NT2/D1 (cell line): Measurements from ENCODE around the gene AIMP1.

Source experiments
- SUZ12 ChIP-seq: IDR thresholded peaks from 2 replicates; pipeline ENCODE4 v1.6.1; 2011; ENCODE audit not compliant: insufficient read length, insufficient read depth; ENCODE audit errors: extremely low read depth
- YY1 ChIP-seq: IDR thresholded peaks from 2 replicates; pipeline ENCODE4 v1.6.1; 2011; ENCODE audit not compliant: insufficient read length, insufficient read depth
- ZNF274 ChIP-seq: IDR thresholded peaks from 2 replicates; pipeline ENCODE4 v1.6.1; 2011; ENCODE audit warnings: mild to moderate bottlenecking, low read depth, low read length

DNA sequence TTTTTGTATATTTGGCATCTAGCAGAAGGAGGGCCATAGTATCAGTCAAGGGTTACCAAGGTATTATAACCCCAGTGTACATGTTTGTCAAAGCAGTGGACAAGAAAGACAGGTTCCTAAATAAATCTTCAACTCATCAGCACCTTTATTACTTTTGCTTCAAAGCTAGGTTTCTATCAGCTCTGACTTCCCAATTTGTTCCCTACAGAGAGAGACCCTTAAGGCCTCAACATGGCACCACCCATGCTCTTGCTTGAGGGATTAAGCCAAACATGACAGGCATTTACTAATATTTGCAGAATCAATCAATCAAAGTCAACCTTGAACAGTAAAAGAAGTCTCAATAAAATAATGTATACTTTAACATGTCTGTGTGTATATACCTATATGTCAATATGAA is 9.8 kb upstream of the AIMP1 start:
- TF ChIP-seq ZNF274 (no peak), SUZ12 (no peak), YY1 (no peak)
